Loucy (cell line): Measurements from ENCODE around the gene COL25A1.

Source experiments
- H2AFZ ChIP-seq: fragments of 200-600 bp; sonication (generic); 2 replicates; pipeline ENCODE4 v1.6.0; 2016; ENCODE audit warnings: antibody characterized with exemption, mild to moderate bottlenecking, low read length, moderate library complexity
- H3F3A ChIP-seq: fragments of 200-600 bp; 2 replicates; pipeline ENCODE4 v1.6.0; 2016; ENCODE audit warnings: antibody characterized with exemption, low read depth, mild to moderate bottlenecking
- H3K27me3 ChIP-seq: fragments of 200-600 bp; sonication (generic); 2 replicates; pipeline ENCODE4 v1.6.1; 2014; ENCODE audit warnings: low read length, mild to moderate bottlenecking; ENCODE audit not compliant: insufficient read depth, poor library complexity, severe bottlenecking
- H3K36me3 ChIP-seq: fragments of 200-600 bp; sonication (generic); 2 replicates; pipeline ENCODE4 v1.6.1; 2016; ENCODE audit warnings: low read length; ENCODE audit not compliant: insufficient read depth
- H3K4me1 ChIP-seq: fragments of 200-600 bp; sonication (generic); 2 replicates; pipeline ENCODE4 v1.5.1; 2014; ENCODE audit warnings: low read length, mild to moderate bottlenecking; ENCODE audit not compliant: insufficient read depth, poor library complexity, severe bottlenecking
- H3K4me2 ChIP-seq: fragments of 200-600 bp; sonication (generic); 2 replicates; pipeline ENCODE4 v1.6.0; 2014; ENCODE audit warnings: antibody characterized with exemption, low read length, low read depth, mild to moderate bottlenecking; ENCODE audit not compliant: poor library complexity, severe bottlenecking
- H3K4me3 ChIP-seq: fragments of 200-600 bp; sonication (generic); 2 replicates; pipeline ENCODE4 v1.5.1; 2014; ENCODE audit warnings: low read length, mild to moderate bottlenecking, mixed read lengths; ENCODE audit not compliant: poor library complexity, severe bottlenecking
- H3K79me2 ChIP-seq: fragments of 200-600 bp; sonication (generic); 2 replicates; pipeline ENCODE4 v1.6.1; 2014; ENCODE audit warnings: low read length; ENCODE audit not compliant: insufficient read depth
- H3K9ac ChIP-seq: fragments of 200-600 bp; sonication (generic); 2 replicates; pipeline ENCODE4 v1.6.0; 2014; ENCODE audit warnings: mild to moderate bottlenecking, low read depth, low read length, moderate library complexity; ENCODE audit not compliant: poor library complexity, severe bottlenecking
- H3K9me2 ChIP-seq: fragments of 200-600 bp; sonication (generic); replicated peaks from 2 replicates; pipeline ENCODE4 v1.6.1; 2016; ENCODE audit warnings: low read depth, low read length, mixed read lengths
- H3K9me3 ChIP-seq: fragments of 200-600 bp; sonication (generic); 2 replicates; pipeline ENCODE4 v1.6.1; 2014; ENCODE audit warnings: mild to moderate bottlenecking, antibody characterized with exemption, low read length, low read depth; ENCODE audit not compliant: insufficient read depth
- H4K20me1 ChIP-seq: fragments of 200-600 bp; sonication (generic); 2 replicates; pipeline ENCODE4 v1.6.0; 2014; ENCODE audit warnings: antibody characterized with exemption, low read length, mild to moderate bottlenecking; ENCODE audit not compliant: insufficient read depth, poor library complexity, severe bottlenecking
- EZH2phosphoT487 ChIP-seq: fragments of 200-600 bp; IDR thresholded peaks from 2 replicates; pipeline ENCODE4 v1.6.1; 2018; ENCODE audit warnings: antibody characterized with exemption, mild to moderate bottlenecking, moderate library complexity, borderline replicate concordance
- TF ChIP-seq, protein P1 (sequence below): fragments of 200-600 bp; sonication (generic); conservative IDR thresholded peaks from 2 replicates; pipeline ENCODE4 v1.5.1; 2014; ENCODE audit warnings: mild to moderate bottlenecking, antibody characterized with exemption, low read length

The COL25A1 gene

GRCh38 chr4:108920395-108921087 lies 381.9 kb downstream of the COL25A1 start:
- no peaks in the 10 kb centered on the region for H3K36me3 ChIP-seq
- no peaks in the 10 kb centered on the region for H3F3A ChIP-seq
- no peaks in the 10 kb centered on the region for H3K9me2 ChIP-seq
- H3K79me2 ChIP-seq, result no peaks in the 10 kb centered on the region
- H3K4me2 ChIP-seq, result no peak overlapping the region
- no peak for TF ChIP-seq EZH2phosphoT487
- TF ChIP-seq, protein P1, sequence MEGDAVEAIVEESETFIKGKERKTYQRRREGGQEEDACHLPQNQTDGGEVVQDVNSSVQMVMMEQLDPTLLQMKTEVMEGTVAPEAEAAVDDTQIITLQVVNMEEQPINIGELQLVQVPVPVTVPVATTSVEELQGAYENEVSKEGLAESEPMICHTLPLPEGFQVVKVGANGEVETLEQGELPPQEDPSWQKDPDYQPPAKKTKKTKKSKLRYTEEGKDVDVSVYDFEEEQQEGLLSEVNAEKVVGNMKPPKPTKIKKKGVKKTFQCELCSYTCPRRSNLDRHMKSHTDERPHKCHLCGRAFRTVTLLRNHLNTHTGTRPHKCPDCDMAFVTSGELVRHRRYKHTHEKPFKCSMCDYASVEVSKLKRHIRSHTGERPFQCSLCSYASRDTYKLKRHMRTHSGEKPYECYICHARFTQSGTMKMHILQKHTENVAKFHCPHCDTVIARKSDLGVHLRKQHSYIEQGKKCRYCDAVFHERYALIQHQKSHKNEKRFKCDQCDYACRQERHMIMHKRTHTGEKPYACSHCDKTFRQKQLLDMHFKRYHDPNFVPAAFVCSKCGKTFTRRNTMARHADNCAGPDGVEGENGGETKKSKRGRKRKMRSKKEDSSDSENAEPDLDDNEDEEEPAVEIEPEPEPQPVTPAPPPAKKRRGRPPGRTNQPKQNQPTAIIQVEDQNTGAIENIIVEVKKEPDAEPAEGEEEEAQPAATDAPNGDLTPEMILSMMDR, result no peak
- no peak overlapping the region for H3K9ac ChIP-seq
- peaks cover 5% of the 10 kb centered on the region for H3K4me1 ChIP-seq
- H3K27me3 ChIP-seq, result no peaks in the 10 kb centered on the region
- H3K4me3 ChIP-seq, result no peak overlapping the region
- no peaks in the 10 kb centered on the region for H3K9me3 ChIP-seq
- H2AFZ ChIP-seq, result no peak overlapping the region
- H4K20me1 ChIP-seq, result no peaks in the 10 kb centered on the region

- no peak overlapping the region for H3K4me2 ChIP-seq
- H3K4me1 ChIP-seq, result peaks cover 5% of the 10 kb centered on the region
- H2AFZ ChIP-seq, result no peak overlapping the region
- TF ChIP-seq, protein P1, result no peak
- TF ChIP-seq EZH2phosphoT487, result no peak
- no peaks in the 10 kb centered on the region for H3K79me2 ChIP-seq
- H3K9me3 ChIP-seq, result no peaks in the 10 kb centered on the region
- H3K9ac ChIP-seq, result no peak overlapping the region
- H4K20me1 ChIP-seq, result no peaks in the 10 kb centered on the region
- no peak overlapping the region for H3K4me3 ChIP-seq
- H3F3A ChIP-seq, result no peaks in the 10 kb centered on the region
- H3K27me3 ChIP-seq, result no peaks in the 10 kb centered on the region
- no peaks in the 10 kb centered on the region for H3K9me2 ChIP-seq
- H3K36me3 ChIP-seq, result no peaks in the 10 kb centered on the region
These were observed 383.1 kb downstream of the COL25A1 start for GRCh38 chr4:108919226-108919893.

DNA sequence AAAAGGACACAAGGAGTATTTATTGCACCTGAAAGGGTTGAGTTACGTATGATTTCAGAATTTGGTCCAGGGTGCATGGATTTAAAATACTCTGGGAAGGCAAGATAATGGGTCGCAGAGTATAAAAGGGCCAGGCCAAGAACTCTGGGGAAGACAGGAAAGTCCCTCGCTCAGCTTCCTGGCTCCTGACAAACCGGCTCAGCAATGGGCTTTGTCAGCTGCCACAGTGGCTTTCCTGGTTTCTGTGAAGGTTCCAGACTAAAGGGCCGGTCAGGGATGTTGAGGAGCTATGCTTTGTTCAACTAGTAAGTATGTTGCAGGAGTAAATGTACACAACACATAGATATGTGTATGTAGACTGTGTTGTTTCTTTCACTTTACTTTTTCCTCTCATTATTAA lies 385.2 kb downstream of the COL25A1 start:
- H3K4me1 ChIP-seq, result peaks cover 5% of the 10 kb centered on the region
- no peak overlapping the region for H3K4me3 ChIP-seq
- no peak overlapping the region for H3K4me2 ChIP-seq
- H3K9me3 ChIP-seq, result no peaks in the 10 kb centered on the region
- no peaks in the 10 kb centered on the region for H4K20me1 ChIP-seq
- no peak overlapping the region for H3K9ac ChIP-seq
- no peak for TF ChIP-seq EZH2phosphoT487
- H3K27me3 ChIP-seq, result no peaks in the 10 kb centered on the region
- no peaks in the 10 kb centered on the region for H3K36me3 ChIP-seq
- H3F3A ChIP-seq, result no peaks in the 10 kb centered on the region
- H2AFZ ChIP-seq, result no peak overlapping the region
- H3K79me2 ChIP-seq, result no peaks in the 10 kb centered on the region
- H3K9me2 ChIP-seq, result no peaks in the 10 kb centered on the region
